Upper lobe of left lung (tissue), 4 donors: ENCODE data around the gene AKAP4.

Experiments
- POLR2A ChIP-seq, 4 donors: fragments of 450-650 bp; IDR thresholded peaks; one replicate each; pipeline ENCODE4 v1.5.1; 2016 to 2017; ENCODE audit warnings: antibody characterized with exemption in 4 of 4, mild to moderate bottlenecking in 2 of 4
- TF ChIP-seq, protein P1 (sequence below), 6 experiments: fragments of 450-650 bp in 4 of 6; fragments of 200-600 bp in 2 of 6; sonication (generic) in 2 of 6; IDR thresholded peaks; one replicate each; pipeline ENCODE4 v1.5.1; 2016 to 2019; ENCODE audit warnings: antibody characterized with exemption in 6 of 6

DNA sequence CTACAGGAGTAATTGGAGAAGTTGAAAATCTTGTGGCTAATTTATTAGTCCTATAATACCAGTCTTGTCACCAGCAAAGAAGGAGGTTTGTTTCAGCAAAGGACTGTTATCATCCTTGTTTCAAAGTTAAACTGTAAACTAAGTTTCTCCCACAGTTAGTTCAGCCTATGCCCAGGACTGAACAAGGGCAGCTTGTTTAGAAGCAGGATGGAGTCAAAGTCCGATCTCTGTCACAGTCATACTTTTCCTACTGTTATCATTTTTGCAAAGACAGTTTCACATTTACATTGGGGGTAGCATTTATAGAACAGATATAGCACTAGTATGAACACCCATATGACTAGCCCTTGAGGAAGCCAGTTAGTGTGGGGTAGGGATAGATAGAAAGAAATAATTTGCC lies 46.4 kb downstream of the AKAP4 start:
- TF ChIP-seq, protein P1, sequence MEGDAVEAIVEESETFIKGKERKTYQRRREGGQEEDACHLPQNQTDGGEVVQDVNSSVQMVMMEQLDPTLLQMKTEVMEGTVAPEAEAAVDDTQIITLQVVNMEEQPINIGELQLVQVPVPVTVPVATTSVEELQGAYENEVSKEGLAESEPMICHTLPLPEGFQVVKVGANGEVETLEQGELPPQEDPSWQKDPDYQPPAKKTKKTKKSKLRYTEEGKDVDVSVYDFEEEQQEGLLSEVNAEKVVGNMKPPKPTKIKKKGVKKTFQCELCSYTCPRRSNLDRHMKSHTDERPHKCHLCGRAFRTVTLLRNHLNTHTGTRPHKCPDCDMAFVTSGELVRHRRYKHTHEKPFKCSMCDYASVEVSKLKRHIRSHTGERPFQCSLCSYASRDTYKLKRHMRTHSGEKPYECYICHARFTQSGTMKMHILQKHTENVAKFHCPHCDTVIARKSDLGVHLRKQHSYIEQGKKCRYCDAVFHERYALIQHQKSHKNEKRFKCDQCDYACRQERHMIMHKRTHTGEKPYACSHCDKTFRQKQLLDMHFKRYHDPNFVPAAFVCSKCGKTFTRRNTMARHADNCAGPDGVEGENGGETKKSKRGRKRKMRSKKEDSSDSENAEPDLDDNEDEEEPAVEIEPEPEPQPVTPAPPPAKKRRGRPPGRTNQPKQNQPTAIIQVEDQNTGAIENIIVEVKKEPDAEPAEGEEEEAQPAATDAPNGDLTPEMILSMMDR (IDR thresholded peaks at IDR 0.05), result no peak
- TF ChIP-seq POLR2A (IDR thresholded peaks at IDR 0.05), result no peak
